ENCODE results near the gene SLC25A21.
"Not testable (repeated sequence)": the region's sequence is repeated elsewhere in the genome, so short reads cannot be mapped to it uniquely, and the experiment has no call there.

SLC25A21 gene

GRCh38 chr14:37172024-37172869 is at the start of gene SLC25A21:
TSS of gene SLC25A21 (minus strand) at chr14:37172606.
- no peak for DNase-seq

- no peak for DNase-seq
These were observed 48.7 kb upstream of the SLC25A21 start for GRCh38 chr14:37221073-37221472.

GRCh38 chr14:37215345-37215744 is 42.9 kb upstream of the SLC25A21 start:
- no peak for DNase-seq

- no peak for DNase-seq
These were observed 40.6 kb upstream of the SLC25A21 start for GRCh38 chr14:37213016-37213415.

- no peak for DNase-seq
These were observed 38.0 kb upstream of the SLC25A21 start for GRCh38 chr14:37210448-37210847.

- DNase-seq, result not testable (repeated sequence)
These were observed 37.2 kb upstream of the SLC25A21 start for GRCh38 chr14:37209617-37210016.

- not testable (repeated sequence) for DNase-seq
These were observed 33.5 kb upstream of the SLC25A21 start for GRCh38 chr14:37205623-37206605.

GRCh38 chr14:37203423-37203822 is 31.0 kb upstream of the SLC25A21 start:
- DNase-seq, result no peak

GRCh38 chr14:37202812-37203211 is 30.4 kb upstream of the SLC25A21 start:
- no peak for DNase-seq

- DNase-seq, result no peak
These were observed 29.9 kb upstream of the SLC25A21 start for GRCh38 chr14:37202265-37202664.

GRCh38 chr14:37201724-37202123 is 29.3 kb upstream of the SLC25A21 start:
- no peak for DNase-seq

- no peak for DNase-seq
These were observed 26.5 kb upstream of the SLC25A21 start for GRCh38 chr14:37198907-37199306.

GRCh38 chr14:37198273-37198598 is 25.8 kb upstream of the SLC25A21 start:
- DNase-seq, result no peak

GRCh38 chr14:37197421-37198272 is 25.2 kb upstream of the SLC25A21 start, which contains the start of gene MIPOL1:
TSS of gene MIPOL1 (plus strand) at chr14:37197937. CDS start at chr14:37247889, 49,952 bp downstream.
- DNase-seq, result no peak

- no peak for DNase-seq
These were observed 24.4 kb upstream of the SLC25A21 start for GRCh38 chr14:37196604-37197420.

- no peak for DNase-seq
These were observed 22.9 kb upstream of the SLC25A21 start for GRCh38 chr14:37195327-37195726.

GRCh38 chr14:37194698-37195097 is 22.3 kb upstream of the SLC25A21 start:
- DNase-seq, result no peak

GRCh38 chr14:37189733-37190132 is 17.3 kb upstream of the SLC25A21 start:
- DNase-seq, result not testable (repeated sequence)

GRCh38 chr14:37187840-37188577 is 15.6 kb upstream of the SLC25A21 start:
- DNase-seq, result not testable (repeated sequence)

GRCh38 chr14:37187294-37187693 is 14.9 kb upstream of the SLC25A21 start:
- DNase-seq, result no peak

- DNase-seq, result no peak
These were observed 14.5 kb upstream of the SLC25A21 start for GRCh38 chr14:37186865-37187264.
